ENCODE data around the gene DNAH17. TPM values are rescaled to one million over a fixed set of nuclear protein-coding genes. Genes with fewer than 3 reads are reported as not detected.

The DNAH17 gene
- total and polyA plus RNA-seq, 2 experiments from 2014 or later = 1.7 TPM; not detected in 1

GRCh38 chr17:78488156-78488555 lies 89.0 kb downstream of the DNAH17 start:
- TF ChIP-seq CTCF (IDR thresholded peaks at IDR 0.05; ENCODE audit: low read depth, low read length) = no peak
- Histone ChIP-seq H3K27me3 (peaks cover 16% of the 10 kb centered on the region), H3K4me1 (ENCODE audit: low read depth) (no peaks in the 10 kb centered on the region), H3K27ac (no peak overlapping the region), H3K9me3 (ENCODE audit: low read depth) (no peaks in the 10 kb centered on the region), H3K4me3 (no peak overlapping the region), H3K36me3 (no peaks in the 10 kb centered on the region)
- DNase-seq (ENCODE audit: low read depth in 1 of 2, low spot score in 1 of 2) = no peak

GRCh38 chr17:78486946-78487680 lies 90.1 kb downstream of the DNAH17 start:
- Histone ChIP-seq H3K27me3 (peaks cover 16% of the 10 kb centered on the region), H3K4me1 (ENCODE audit: low read depth) (no peaks in the 10 kb centered on the region), H3K36me3 (no peaks in the 10 kb centered on the region), H3K27ac (no peak overlapping the region), H3K4me3 (no peak overlapping the region), H3K9me3 (ENCODE audit: low read depth) (no peaks in the 10 kb centered on the region)
- no peak for TF ChIP-seq CTCF (IDR thresholded peaks at IDR 0.05; ENCODE audit: low read depth, low read length)
- DNase-seq (ENCODE audit: low read depth in 1 of 2, low spot score in 1 of 2) = no peak

- H3K4me1 ChIP-seq (ENCODE audit: low read depth) = no peaks in the 10 kb centered on the region
- DNase-seq (ENCODE audit: low read depth in 1 of 2, low spot score in 1 of 2) = no peak
These were observed 90.9 kb downstream of the DNAH17 start for GRCh38 chr17:78486228-78486802.

GRCh38 chr17:78485290-78486168 lies 91.7 kb downstream of the DNAH17 start:
- Histone ChIP-seq H3K27ac (no peak overlapping the region), H3K27me3 (peaks cover 16% of the 10 kb centered on the region), H3K36me3 (no peaks in the 10 kb centered on the region), H3K9me3 (ENCODE audit: low read depth) (no peaks in the 10 kb centered on the region), H3K4me3 (no peak overlapping the region), H3K4me1 (ENCODE audit: low read depth) (no peaks in the 10 kb centered on the region)
- DNase-seq (ENCODE audit: low read depth in 1 of 2, low spot score in 1 of 2) = no peak
- no peak for TF ChIP-seq CTCF (IDR thresholded peaks at IDR 0.05; ENCODE audit: low read depth, low read length)

More at GRCh38 chr17:78486228-78486802, 90.9 kb downstream of the DNAH17 start:
- Histone ChIP-seq H3K27me3 (peaks cover 16% of the 10 kb centered on the region), H3K4me3 (no peak overlapping the region), H3K27ac (no peak overlapping the region), H3K9me3 (ENCODE audit: low read depth) (no peaks in the 10 kb centered on the region), H3K36me3 (no peaks in the 10 kb centered on the region)
- TF ChIP-seq CTCF (IDR thresholded peaks at IDR 0.05; ENCODE audit: low read depth, low read length) = no peak

All from cardiac muscle cell (in vitro differentiated cells and primary cell).